Nephron progenitor cell (in vitro differentiated cells): ENCODE measurements around the gene CRELD1.

Experiments
- DNase-seq: peaks from one replicate; pipeline ENCODE4 v3.0.0; 2021
- H3K27ac Mint-ChIP-seq: 2 replicates; pipeline ENCODE4 v1.8.0; 2021; ENCODE audit warnings: mild to moderate bottlenecking, moderate library complexity, mixed read lengths
- H3K27me3 Mint-ChIP-seq: 2 replicates; pipeline ENCODE4 v1.8.0; 2021; ENCODE audit warnings: mild to moderate bottlenecking, low read depth, mixed read lengths; ENCODE audit not compliant: poor library complexity
- H3K36me3 Mint-ChIP-seq: 2 replicates; pipeline ENCODE4 v1.8.0; 2021; ENCODE audit warnings: low read depth, mixed read lengths
- H3K4me1 Mint-ChIP-seq: 2 replicates; pipeline ENCODE4 v1.8.0; 2021; ENCODE audit warnings: mixed read lengths
- H3K4me3 Mint-ChIP-seq: 2 replicates; pipeline ENCODE4 v1.8.0; 2021; ENCODE audit warnings: mild to moderate bottlenecking, moderate library complexity, mixed read lengths
- H3K9me3 Mint-ChIP-seq: 2 replicates; pipeline ENCODE4 v1.8.0; 2021; ENCODE audit warnings: mild to moderate bottlenecking, moderate library complexity, mixed read lengths
- TF ChIP-seq, protein P1 (sequence below): fragments of 200-600 bp; sonication (generic); IDR thresholded peaks from 2 replicates; pipeline ENCODE4 v1.5.0; 2021; ENCODE audit warnings: antibody characterized with exemption

Gene CRELD1

DNA sequence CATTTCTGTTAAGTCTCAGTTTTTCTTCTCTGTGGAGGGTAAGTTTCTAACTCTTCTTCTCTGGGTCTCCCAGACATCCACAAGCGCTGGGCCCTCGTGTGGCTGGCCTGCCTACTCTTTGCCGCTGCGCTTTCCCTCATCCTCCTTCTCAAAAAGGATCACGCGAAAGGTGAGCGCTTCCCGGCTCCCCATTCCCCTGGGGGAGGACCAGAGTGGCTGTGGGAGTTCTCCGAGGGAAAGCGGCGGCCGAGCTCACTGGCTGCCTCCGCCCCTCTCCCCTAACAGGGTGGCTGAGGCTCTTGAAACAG lies 1.1 kb upstream of the CRELD1 start:
- peak overlapping the region; percentile 67 for H3K4me3 Mint-ChIP-seq
- peaks cover 21% of the 10 kb centered on the region for H3K27me3 Mint-ChIP-seq
- H3K27ac Mint-ChIP-seq, result no peak overlapping the region
- H3K9me3 Mint-ChIP-seq, result no peaks in the 10 kb centered on the region
- no peak for DNase-seq
- peaks cover 14% of the 10 kb centered on the region for H3K36me3 Mint-ChIP-seq
- TF ChIP-seq, protein P1, sequence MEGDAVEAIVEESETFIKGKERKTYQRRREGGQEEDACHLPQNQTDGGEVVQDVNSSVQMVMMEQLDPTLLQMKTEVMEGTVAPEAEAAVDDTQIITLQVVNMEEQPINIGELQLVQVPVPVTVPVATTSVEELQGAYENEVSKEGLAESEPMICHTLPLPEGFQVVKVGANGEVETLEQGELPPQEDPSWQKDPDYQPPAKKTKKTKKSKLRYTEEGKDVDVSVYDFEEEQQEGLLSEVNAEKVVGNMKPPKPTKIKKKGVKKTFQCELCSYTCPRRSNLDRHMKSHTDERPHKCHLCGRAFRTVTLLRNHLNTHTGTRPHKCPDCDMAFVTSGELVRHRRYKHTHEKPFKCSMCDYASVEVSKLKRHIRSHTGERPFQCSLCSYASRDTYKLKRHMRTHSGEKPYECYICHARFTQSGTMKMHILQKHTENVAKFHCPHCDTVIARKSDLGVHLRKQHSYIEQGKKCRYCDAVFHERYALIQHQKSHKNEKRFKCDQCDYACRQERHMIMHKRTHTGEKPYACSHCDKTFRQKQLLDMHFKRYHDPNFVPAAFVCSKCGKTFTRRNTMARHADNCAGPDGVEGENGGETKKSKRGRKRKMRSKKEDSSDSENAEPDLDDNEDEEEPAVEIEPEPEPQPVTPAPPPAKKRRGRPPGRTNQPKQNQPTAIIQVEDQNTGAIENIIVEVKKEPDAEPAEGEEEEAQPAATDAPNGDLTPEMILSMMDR, result no peak
- H3K4me1 Mint-ChIP-seq, result peaks cover 21% of the 10 kb centered on the region

DNA sequence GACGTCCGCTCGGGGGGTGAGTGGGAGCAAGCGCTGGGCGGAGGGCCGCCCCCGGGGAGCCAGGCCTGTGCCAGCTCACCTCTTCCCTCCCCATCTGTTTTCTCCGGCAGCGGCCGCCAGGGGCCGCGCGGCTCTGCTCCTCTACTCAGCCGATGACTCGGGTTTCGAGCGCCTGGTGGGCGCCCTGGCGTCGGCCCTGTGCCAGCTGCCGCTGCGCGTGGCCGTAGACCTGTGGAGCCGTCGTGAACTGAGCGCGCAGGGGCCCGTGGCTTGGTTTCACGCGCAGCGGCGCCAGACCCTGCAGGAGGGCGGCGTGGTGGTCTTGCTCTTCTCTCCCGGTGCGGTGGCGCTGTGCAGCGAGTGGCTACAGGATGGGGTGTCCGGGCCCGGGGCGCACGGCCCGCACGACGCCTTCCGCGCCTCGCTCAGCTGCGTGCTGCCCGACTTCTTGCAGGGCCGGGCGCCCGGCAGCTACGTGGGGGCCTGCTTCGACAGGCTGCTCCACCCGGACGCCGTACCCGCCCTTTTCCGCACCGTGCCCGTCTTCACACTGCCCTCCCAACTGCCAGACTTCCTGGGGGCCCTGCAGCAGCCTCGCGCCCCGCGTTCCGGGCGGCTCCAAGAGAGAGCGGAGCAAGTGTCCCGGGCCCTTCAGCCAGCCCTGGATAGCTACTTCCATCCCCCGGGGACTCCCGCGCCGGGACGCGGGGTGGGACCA lies 632 bp upstream of the CRELD1 start:
- TF ChIP-seq, protein P1, result peak; percentile 58
- DNase-seq, result peak; percentile 79
- Mint-ChIP-seq H3K9me3 (no peaks in the 10 kb centered on the region), H3K27me3 (peaks cover 21% of the 10 kb centered on the region), H3K27ac (no peak overlapping the region), H3K36me3 (peaks cover 16% of the 10 kb centered on the region), H3K4me1 (peaks cover 21% of the 10 kb centered on the region), H3K4me3 (peak overlapping the region; percentile 98)

DNA sequence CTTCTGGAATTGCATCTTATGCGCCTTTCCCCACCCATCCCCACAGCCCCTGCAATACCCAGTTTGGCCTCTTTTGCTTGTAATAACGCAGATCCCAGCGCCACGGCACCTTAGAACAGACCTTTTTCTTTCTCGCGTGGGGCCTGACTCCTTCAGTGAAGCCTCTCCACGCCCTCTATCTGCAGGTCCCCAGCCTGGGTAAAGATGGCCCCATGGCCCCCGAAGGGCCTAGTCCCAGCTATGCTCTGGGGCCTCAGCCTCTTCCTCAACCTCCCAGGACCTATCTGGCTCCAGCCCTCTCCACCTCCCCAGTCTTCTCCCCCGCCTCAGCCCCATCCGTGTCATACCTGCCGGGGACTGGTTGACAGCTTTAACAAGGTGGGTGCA lies 594 bp downstream of the CRELD1 start:
- H3K36me3 Mint-ChIP-seq, result peaks cover 23% of the 10 kb centered on the region
- peak overlapping the region; percentile 99 for H3K27ac Mint-ChIP-seq
- peak overlapping the region; percentile 98 for H3K4me3 Mint-ChIP-seq
- DNase-seq, result peak; percentile 28
- TF ChIP-seq, protein P1, result no peak
- H3K27me3 Mint-ChIP-seq, result peaks cover 18% of the 10 kb centered on the region
- no peaks in the 10 kb centered on the region for H3K9me3 Mint-ChIP-seq
- H3K4me1 Mint-ChIP-seq, result peaks cover 21% of the 10 kb centered on the region

DNA sequence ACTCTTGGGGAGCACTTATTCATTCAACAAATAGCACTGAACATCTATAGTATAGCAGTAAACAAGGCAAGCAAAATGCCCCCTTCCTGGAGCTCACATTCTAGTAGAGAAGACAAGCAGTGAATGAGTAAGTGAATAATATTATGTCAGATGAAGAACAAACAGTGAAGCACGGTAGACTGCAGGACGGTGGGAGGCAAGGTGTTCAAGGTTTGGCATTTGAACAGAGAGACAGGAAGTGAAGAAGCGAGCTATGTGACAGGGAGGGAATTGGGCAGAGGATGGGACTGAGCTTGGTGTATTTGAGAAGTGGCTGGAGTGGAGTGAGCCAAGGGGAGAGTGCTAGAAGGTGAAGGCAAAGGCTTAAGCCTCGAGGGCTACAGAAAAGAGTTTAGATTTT lies 1.4 kb downstream of the CRELD1 start:
- H3K4me3 Mint-ChIP-seq, result peak overlapping the region; percentile 98
- peaks cover 21% of the 10 kb centered on the region for H3K4me1 Mint-ChIP-seq
- TF ChIP-seq, protein P1, result no peak
- peaks cover 18% of the 10 kb centered on the region for H3K27me3 Mint-ChIP-seq
- no peaks in the 10 kb centered on the region for H3K9me3 Mint-ChIP-seq
- no peak for DNase-seq
- no peak overlapping the region for H3K27ac Mint-ChIP-seq
- peaks cover 26% of the 10 kb centered on the region for H3K36me3 Mint-ChIP-seq

DNA sequence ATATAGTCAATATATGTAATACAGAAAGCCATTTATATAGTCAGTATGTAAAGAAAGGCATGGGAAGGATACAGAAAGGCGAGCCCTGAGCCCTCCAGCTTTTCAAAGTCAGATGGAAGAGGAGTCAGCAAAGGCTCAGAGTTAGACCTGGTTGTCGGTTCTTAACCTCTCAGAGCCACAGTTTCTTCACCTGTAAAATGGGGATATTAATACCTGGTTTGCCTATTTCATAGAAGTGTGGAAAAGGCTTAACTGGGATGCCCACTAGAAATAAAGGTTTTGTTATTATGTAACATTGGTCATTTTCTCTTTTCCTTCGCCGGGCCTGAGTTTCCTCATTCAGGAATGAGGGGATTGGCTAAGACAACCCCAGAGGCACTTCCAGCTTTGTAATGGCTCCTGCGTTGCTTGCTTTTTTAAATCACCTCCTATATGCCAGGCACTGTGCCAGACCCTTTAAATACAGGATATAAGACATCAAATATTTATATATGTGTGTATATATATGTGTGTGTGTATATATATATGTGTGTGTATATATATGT lies 2.4 kb downstream of the CRELD1 start:
- Mint-ChIP-seq H3K4me3 (no peak overlapping the region), H3K27me3 (peaks cover 16% of the 10 kb centered on the region), H3K9me3 (no peaks in the 10 kb centered on the region), H3K36me3 (peaks cover 20% of the 10 kb centered on the region), H3K4me1 (peaks cover 21% of the 10 kb centered on the region), H3K27ac (no peak overlapping the region)
- DNase-seq, result no peak
- TF ChIP-seq, protein P1, result no peak
